Activated naive CD4-positive, alpha-beta T cell treated with Interleukin-2 at 50 U/mL for 16 hours (primary cell): ENCODE results near the gene KIF23.

ENCODE experiments used
- DNase-seq: peaks from one replicate; pipeline ENCODE4 v3.0.0-alpha.2; 2020

Gene KIF23

DNA sequence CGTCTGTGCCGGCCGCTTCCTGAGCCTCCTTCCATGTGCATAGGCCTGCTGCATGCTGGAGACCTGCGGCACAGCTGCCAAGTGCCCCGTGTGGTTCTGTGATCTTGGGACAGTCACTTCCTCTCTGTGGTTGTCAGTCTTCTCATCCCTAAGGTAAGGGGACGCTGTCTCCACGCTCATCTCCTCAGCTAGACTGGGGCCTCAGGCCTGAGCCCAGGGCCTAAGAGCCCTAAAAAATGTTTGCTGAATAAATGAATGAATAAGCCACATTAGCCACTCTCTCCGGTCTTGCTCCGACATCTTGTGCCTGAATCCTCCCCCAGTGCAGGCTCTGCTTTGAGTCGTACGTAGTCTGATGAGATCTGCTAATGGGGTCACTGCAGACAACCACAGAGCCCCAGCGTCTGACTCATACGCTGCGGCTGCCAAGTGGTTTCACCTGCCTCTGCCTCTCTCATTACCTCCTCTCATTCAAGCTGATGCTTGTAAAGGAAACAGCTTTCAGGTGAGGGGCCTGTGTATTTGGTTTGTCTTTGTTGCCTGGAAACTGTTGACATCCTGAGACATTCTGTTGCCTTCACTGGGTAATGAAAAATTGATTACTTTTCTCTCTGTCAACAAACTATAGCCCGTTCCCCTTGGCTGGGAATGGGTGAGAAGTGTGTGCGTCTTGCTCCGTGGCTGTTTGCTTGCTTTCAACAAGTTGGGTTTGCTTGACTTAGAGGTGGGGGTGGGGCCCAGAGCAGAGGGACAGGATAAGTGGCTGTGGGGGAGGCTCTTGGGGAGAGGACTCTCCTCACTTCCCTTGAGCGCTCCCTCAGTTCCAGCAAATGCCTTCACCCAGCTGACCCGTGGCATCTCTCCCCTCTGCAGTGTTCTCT, 54.3 kb downstream of the KIF23 start:
- peak; percentile 87 for DNase-seq

DNA sequence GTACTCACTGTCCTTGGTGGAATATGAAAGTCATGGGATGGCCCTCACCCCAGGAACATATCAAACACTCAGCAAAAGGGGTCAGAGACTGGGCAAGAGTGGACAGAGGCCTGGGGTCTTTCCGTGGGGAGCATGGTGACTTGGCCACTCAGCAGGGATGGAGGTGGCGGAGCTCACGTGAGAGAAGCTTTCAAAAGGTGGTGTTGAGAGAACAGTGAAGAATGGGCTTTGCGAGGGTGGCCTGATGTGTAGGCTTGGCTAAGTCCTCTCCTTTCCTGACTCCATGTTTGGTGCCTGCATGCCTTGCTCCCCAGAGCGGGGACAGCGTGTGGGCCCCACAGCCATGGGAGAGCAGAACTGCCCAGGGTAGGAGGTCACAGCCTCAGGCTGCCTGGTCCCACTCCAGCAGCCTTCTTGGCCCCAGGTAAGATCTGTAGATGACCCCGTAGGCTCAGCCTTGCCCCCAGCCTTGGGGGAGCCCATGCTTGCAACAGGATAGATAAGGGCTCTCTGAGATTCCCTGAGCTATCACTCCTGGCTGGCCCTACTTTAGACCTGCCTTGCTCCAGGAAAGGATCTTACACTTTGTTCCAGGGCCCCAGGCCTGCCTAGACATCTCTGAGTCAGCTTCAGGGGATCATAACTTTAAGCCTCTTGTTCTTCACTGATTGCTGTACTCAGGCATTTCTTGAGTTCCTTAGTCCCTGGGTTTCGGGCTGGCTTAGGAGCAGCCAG, 55.5 kb downstream of the KIF23 start:
- no peak for DNase-seq

DNA sequence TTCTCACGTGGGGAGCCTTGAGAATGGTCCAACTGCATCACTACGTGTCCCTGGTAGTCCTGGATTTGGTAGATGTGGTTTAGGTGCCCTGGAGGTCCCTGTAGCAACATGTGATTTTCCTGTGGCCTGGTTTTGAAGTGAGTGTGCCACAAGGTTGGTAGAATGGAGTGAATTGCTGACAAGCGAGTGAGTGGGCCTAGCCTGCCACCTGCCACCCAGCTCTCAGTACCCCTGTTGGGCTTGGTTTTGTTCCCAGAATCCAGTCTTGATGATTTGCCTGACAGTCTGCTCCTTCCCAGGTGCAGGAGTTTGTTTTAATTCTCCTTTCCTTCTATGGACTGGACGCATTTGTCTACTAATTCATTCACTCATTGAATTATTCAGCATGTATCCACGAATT, 57.9 kb downstream of the KIF23 start:
- DNase-seq, result no peak

DNA sequence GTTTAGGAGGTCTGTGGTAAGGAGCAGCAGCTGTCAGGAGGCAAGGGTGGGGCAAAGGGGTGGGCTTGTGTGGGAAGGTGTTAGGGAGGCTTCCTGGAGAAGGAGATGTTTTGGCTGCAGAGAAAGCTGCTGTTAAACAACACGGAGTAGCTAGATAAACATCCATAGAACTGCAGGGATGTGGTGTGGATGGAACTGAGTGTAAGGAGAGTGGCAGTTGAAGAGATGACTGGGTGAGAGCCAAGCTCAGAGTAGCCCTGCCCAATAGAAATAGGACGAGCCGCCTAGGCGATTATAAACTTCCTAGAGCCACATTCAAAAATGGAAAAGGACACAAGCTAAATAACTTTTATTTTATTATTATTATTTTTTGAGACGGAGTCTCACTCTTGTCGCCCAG, 58.4 kb downstream of the KIF23 start:
- DNase-seq, result no peak

DNA sequence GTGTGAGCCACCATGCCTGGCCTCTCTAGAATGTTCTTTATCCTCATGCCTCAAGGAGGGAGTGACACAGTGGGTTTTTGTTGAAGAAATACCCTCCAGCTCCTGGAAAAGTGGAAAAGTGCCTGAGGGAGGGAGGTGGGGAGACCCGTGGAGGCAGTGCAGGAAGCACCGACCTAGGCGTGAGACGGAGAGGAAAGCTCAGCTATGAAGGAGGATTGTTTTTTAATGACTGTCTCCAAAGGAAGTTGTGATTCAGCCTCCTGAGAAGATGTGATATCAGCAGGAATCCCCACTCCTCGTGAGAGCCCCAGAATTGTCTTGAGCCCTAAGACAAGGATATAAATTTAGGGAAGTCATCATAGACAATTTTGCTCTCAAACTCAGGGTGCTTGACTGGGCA, 60.1 kb downstream of the KIF23 start:
- DNase-seq, result no peak

DNA sequence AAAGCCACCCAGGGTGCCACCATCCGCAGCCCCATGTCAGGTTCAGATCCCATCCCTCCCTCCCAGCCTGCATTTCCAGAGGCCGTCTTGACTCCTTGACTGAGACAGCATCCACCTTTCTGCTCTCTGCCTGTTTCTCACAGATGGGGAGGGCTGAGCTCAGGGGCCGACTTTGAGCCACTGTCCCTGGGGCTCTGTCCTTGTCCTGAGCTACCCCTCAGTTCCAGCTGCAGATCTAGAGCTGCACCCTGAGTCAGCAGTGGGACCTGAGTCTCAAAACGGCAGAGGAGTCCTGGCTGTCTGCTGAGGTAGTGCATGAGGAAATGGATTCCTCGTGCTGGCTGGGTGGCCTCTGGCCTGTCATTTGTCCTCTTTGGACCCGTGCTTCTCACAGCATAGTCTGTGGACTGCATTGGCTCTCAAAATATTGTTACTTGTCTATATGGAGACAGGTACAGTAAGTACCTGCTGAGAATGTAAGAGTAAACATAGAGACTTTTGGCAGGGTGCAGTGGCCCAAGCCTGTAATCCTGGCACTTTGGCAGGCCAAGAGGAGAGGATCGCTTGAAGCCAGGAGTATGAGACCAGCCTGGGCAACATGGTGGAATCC, 60.8 kb downstream of the KIF23 start:
- no peak for DNase-seq

DNA sequence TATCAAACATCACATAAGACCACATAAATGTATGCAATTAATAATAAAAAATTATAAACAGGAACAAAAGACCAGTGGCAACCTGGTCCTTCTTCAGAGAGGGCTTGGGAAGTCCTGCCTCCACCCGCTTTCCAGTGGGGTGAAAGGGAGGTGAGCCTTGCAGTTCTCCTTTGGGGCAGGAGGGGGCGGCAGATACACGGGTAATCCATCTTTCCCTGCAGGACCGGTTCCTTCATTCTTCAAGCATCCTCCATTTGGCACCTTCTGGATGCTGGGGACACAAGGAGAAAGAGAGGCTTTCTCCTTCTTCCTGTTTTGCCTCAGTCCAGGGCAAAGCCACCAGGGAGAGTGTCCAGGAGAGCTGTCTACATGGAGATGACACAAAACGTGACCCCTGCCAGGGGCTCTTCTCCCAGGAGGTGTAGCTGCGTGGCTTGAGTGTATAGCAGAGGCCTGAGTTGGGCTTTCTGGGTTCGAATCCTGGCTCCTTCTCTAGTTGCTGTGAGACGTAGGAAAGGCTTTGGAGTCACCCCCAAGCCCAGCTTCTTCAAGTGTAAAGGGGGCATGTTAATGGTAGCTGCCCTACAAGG, 61.7 kb downstream of the KIF23 start:
- peak; percentile 77 for DNase-seq

DNA sequence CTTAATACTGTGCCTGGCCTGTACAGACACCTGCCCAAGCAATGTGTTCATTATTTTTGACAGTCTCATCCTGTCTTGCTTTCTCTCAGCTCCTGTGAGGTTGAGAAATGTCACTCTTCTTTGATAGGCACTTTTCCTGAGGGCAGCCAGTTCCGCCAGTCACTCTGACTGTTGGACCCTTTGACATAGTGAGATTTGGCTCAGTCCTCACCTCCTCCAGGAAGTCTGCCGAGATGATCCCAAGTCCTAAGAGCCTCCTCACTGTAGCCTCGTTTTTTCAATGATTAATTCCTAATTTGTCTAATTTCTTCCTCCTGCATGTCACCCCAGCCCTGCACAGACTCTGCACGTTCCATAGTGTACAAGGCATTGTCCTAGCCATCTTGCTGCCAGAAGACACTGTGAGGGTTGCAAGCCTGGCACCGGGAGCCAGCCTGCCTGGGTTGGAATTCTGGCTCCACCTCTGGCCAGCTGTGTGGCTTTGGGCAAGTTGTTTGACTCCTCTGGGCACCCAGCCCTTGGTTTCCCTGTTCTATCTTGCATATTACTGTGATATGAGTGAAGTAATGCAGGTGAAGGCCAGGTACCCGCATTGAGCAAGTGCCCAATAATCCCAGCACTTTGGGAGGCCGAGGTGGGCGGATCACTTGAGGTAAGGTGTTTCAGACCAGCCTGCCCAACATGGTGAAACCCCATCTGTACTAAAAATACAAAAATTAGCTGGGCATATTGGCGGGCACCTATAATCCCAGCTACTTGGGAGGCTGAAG, 62.7 kb downstream of the KIF23 start:
- DNase-seq, result no peak

DNA sequence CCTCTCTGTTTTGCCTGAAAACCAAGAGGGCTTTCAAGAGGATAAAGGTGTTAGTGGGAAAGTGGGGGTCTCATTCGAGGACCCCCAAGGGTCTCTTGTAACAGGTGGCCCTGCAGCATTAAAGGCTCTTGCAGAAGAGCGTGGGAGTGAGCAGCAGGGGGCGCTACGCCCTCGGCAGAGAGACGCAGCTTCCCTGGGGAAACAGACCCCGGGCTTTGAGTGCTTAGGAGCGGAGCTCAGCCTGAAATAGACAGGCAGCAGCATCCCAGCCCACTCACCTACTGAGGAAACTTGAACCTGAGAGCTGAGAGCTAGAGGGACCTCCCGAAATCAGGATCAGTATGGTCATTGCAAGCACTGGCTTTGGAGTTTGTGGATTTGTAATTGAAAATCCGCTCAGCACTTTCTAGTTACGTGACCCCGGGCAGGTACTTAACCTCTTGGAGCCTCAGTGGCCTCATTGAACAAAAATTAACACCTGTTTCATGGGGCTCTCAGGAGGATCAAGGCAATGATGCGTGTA, 64.2 kb downstream of the KIF23 start:
- peak; percentile 51 for DNase-seq

DNA sequence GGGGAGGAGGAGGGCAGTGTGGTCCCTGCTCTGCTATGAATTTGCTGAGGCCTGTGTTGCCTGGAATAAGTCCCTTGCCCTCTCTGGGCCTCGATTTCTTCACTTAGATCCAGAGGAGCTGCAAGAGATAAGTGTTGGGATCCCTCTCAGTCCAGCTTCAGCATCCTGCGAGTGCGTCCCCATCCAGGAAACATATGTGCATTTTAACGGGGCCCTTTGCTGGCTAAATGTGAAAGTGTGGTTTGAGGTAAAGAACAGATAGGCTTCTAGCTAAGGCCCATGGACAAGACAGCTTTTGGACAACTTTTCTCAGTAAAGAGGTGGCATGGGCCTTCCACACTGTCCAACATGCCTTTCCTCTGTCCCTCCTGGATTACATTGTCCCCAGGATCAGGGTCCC, 64.9 kb downstream of the KIF23 start:
- no peak for DNase-seq

DNA sequence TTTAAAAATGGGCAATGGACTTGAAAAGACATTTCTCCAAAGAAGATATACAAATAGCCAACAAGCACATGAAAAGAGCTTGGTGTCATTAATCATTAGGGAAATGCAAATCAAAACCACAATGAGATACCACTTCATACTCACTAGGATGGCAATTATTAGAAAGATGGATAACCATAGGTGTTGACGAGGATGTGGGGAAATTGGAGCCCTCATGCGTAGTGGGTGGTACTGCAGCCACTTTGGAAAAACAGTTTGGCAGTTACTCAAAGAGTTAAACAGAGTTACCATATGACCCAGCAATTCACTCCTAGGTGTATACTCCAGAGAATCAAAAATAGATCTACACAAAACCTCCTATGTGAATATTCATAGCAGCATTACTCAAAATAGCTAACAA, 65.8 kb downstream of the KIF23 start:
- DNase-seq, result no peak

DNA sequence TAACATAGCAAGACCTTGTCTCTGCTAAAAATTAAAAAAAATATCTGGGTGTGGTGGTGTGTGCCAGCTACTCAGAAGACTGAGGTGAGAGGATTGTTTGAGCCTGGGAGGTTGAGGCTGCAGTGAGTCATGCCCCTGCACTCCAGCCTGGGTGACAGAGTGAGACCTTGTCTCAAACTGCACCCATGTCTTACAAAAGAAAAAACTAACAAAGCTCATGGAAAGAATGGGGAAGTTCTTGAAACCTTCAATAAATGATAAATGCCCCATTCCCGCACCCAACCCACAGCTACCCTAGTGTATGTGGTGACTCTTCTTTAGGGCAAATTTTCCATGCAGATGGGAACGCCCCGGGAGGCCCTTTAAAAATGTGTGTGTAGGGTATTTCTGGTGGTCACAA, 66.8 kb downstream of the KIF23 start:
- no peak for DNase-seq

DNA sequence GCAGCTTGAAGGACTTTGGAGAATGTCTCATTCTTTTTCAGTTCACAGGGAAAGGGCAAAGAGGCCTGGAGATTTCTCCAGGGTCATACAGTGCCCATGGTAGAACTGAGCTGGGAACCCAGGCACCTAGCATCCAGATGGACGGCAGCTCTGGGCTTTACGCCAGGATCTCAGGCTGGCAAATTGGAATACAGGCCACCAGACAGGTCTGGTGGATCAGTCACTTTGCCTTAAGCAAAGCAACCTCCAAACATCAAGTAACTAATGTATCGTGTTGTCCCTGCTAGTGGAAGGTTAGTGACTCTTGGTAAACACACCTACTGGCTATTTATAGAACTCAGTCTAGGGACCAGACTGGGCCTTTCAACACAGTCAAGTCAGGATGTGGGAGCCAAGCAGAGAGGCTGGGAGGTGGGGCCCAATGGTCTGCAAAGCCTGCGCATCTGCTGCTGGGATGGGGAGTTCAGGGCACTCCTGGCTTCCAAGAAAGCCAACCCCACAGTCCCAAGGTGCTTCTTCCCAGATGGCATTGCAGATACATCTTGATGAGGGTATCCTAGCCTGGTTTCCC, 68.6 kb downstream of the KIF23 start:
- DNase-seq, result no peak

DNA sequence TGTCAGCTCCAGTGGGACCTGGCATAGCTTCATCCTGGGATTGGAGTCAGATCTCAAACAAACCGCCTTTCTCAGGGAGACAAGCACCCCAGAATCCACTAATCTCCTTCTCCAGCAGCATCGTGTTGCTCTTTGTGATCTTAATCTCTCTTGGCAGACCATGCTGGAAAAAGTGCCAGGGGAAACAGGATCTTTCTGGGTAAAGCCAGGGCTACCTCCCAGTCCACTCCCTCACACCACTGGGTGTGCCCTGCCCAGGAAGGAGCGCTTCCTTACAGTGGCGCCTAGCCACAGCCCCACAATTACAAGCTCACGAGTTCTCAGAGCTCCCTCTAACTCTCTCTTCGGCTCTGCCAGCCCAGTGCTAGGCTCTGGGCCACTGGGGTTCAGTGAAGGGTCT, 70.7 kb downstream of the KIF23 start:
- DNase-seq, result no peak

DNA sequence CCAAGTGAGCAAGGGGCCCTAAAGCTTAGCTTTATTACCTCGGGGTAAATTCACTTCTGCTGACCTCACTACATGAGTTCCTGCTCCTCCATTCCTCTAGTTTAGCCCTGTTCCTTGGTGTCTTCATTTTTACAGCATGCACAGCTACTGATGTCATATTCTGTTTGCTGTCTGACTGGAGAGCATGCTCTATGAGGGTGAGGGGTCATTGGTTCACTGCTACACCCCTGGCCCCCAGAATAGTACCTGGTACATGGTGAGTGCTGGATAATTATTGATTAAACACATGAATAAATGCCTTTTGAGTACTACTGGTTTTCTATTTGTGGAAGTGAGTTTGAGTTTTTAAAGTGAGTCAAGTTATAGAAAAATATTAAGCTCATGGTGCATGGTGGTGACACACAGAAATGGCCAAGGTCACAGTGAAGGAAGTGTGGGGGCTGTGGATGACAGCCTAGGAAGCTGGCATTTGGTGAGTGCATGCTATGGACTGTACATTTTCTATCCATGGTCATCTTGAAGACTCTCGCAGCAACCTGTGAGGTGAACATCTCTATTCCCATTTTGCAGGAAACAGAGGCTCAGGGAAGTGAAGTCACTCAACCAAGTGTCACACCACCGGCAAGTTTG, 72.4 kb downstream of the KIF23 start:
- no peak for DNase-seq

DNA sequence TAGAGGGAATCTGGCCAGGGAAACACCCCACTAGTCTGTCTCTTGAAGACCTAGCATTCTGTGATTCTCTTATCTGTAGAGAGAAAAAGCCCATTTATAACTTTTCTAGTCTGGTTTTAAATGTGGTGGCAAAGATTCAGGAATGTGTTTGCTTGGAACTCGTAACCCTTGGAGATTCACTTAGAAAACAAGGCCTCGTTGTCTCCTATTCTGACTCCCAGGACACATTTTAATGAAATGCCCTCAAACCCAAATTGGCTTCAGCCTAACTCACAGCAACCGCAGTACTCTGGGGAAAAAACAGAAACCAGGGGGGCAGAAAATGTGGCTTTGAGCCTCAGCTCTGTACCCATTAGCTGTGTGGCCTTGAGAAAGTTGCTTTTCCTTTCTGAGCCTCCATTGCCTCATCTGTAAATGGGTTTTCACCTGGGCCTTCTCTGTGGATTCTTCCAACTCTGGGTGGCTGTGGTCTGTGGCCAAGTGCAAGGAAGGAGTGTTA, 75.0 kb downstream of the KIF23 start:
- no peak for DNase-seq

DNA sequence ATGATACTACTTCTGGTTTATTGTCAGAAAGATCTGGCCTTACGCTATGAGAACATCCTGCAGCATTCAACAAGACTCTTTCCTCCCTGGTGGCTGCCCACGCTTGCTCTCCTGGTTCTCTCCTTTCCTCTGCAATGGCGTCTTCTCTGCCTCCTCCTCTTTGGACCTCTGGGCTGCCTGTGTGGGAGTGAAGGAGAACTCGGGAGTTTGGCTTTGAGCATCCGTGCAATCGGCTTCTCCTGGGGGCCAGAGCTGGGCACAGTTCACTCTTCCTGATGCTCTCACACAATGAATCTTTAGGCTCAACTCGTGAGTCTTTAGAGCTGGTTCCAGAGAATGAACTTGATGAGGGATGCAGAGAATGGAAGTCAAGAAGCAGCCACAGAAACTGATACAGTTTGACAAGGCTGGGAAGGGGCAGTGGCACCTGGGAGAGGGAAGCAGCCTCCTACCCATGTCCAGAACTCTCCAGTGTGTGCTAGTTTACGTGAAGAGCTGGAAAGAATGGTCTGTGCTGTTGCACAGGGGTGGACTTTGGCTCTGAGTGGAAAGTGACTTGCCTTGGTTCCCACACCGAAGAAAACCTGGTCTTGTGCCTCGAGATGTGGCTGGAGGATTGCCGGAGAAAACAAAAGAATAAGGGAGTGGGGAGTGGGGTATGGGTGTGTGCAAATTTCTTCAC, 76.3 kb downstream of the KIF23 start:
- DNase-seq, result no peak

DNA sequence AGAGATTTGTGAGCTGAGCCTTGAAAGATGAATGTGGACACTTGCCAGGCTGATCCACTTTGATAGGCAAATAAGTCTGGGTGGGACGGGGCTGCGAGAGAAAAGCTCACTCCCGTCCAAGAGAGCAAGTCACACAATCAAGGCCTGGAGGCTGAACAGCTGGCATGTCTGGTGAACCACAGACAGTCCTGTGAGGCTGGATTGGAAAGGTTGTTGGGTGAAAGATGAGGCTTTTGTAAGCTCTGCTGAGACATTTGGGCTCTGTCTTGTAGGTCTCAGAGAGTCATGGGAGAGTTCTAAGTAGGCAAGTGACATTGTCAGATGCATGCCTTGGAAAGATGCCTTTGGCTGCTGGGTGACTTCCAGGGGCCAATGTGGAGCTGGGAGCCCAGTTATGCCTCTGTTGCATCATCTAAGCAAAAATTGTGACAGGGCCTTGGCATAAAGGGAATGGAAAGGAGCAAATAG, 76.9 kb downstream of the KIF23 start:
- DNase-seq, result no peak

DNA sequence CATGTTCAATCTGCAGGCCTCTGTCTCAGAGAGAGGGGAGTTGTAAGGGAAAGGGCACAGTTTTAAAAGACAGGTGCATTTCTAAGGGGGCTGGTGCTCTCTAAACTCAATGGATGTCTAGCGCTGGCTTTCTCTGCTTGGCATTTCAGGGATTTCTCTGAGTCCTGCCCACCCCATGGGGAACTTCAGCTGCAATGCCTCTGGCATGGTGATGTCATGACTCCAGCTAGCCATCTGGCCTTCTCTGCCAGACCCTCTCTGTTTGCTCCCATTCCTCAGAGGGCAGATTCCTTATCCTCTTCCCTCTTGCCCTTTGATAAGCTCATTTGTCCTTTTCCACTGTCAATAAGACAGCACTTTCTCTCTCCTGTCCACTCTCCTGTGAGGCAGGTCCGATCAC, 79.3 kb downstream of the KIF23 start:
- no peak for DNase-seq

DNA sequence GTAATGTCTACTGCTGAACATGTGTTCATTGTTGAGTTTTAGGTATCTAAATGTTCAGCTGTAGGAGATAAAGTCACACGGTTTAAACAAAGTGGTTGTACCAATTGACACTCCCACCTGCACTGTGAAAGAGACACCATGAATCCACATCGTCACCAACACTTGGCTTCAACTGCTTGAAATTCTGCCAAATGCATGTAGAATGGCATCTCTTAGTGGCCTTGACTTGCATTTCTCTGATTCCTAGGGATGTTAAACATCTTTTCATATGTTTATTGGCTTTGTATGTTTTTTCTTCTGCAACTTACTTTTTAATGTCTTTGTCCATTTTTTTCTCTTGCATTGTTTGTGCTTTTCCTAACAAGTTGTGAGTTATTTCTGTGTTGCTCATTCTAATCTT, 81.9 kb downstream of the KIF23 start:
- no peak for DNase-seq

DNA sequence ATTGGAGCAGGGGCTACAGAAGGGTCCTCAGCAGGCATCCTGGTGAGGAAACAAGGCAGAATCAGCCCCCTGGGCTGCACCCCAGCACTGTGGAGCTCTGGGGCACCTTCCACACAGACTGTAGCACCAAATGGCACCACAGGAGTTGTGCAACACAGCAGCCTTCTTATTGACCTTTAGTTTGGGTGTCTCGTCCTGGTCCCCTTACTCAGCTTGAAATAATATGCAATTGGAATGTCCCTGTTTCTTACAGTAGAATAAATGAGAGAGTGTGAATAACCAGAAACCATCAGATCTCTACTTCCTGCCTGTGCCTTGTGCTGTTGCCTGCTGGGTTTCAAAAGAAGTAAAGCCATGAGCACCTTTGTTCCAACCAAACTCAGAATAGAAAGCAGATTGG, 82.9 kb downstream of the KIF23 start:
- DNase-seq, result no peak
